SW 1271 (cell line): Measurements from ENCODE around the gene CPB1.
A peak's percentile ranks its signal among the peaks of the same experiment; 100 is the strongest.

Experiments
- DNase-seq, 2 experiments: peaks; one replicate each; lab custom pipeline; 2025; lab: John Stamatoyannopoulos, UW

The CPB1 gene

DNA sequence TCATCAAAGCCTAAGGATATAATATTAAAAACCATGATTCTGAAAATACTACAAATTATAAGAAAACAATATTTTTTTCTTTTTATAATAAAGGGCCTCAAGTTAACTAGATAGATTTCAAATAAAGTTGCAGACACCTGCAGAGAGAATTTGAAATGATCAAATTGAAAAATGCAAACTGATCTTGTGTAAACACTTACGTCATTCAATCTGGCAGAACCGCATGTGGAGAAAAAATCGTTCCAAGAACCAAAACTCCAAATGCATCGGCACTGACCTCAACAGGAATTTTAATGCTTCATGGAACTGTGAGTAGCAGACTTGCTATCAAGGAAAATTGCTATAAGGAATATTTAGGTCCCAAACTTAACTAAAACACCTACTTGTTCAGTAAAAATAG lies 54.7 kb downstream of the CPB1 start:
- no peak for DNase-seq

- no peak for DNase-seq
These were observed 55.6 kb downstream of the CPB1 start for GRCh38 chr3:148883163-148883562.

- peak in 1 of 2 experiments; percentile 11 for DNase-seq
These were observed 56.6 kb downstream of the CPB1 start for GRCh38 chr3:148884261-148884660.

- DNase-seq: no peak
These were observed 62.2 kb downstream of the CPB1 start for GRCh38 chr3:148889828-148890227.

- no peak for DNase-seq
These were observed 68.5 kb downstream of the CPB1 start for GRCh38 chr3:148896062-148896461.

DNA sequence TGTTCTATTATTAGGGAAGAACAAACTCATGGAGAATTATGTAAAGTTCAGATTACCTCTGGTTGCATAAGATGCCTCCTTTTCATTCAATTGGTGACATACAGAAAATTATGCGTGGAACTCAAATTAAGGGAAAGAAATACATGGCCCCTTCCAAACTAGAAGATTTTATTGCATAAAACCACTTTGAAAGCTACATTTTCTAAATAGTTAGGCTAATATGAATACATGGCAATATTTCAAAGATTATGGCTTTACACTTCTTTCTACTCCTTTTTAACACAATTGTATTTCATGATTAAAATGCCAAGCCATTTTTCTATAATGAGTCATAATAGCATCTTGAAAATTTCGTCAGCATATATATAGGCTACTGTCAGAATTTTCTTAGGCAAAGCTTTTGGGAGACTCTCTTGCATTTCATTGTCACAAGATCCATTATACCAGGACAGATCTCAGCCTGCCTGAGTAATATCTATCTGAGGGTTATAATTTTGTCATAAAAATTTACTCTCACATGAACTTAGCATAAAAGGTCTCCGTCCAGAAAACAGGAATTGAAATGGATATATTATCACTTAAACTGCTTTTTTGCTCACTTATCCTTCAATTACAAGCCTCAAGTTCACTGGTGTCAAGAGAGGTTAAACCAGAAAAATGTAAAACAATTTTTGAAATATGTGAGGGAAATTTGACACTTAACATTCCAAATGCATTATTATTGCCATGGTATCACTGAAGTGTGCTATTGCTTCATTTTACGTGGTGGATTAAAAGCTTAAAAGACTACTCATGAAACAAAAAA lies 74.6 kb downstream of the CPB1 start:
- peak in 1 of 2 experiments; percentile 22 for DNase-seq

GRCh38 chr3:148903022-148903442 lies 75.4 kb downstream of the CPB1 start:
- DNase-seq: no peak

GRCh38 chr3:148903941-148904340 lies 76.3 kb downstream of the CPB1 start:
- DNase-seq: no peak

GRCh38 chr3:148906667-148907066 lies 79.1 kb downstream of the CPB1 start:
- no peak for DNase-seq
